H1 (cell line): ENCODE results near the gene FAM53B. TPM values are rescaled to one million over a fixed set of nuclear protein-coding genes. Genes with fewer than 3 reads are reported as not detected.

Experiments used
- EZH2 ChIP-seq: fragments of 200-600 bp; sonication (generic); IDR thresholded peaks from 2 replicates; pipeline ENCODE4 v1.7.1; 2012; ENCODE audit warnings: low read depth, mild to moderate bottlenecking, moderate library complexity, low read length, inconsistent platforms; ENCODE audit not compliant: severe bottlenecking
- SIN3A ChIP-seq, 2 experiments: IDR thresholded peaks in 1 of 2; conservative IDR thresholded peaks in 1 of 2; 2 replicates each; pipeline ENCODE4 v1.6.1; 2011 to 2012; ENCODE audit warnings: low read length in 2 of 2, improper control_type of control experiment in 1 of 2, low read depth in 1 of 2, mild to moderate bottlenecking in 1 of 2
- TBP ChIP-seq: IDR thresholded peaks from 2 replicates; pipeline ENCODE4 v1.6.1; 2011; ENCODE audit warnings: low read depth, low read length, improper control_type of control experiment
- polyA plus RNA-seq, 7 experiments: library from polyadenylated mRNA; depleted of rRNA in 3 of 7; stranded (reverse) in 5 of 7; unstranded in 2 of 7; fragments of >200 nt in 5 of 7; fragments of 200-250 nt in 2 of 7; gene quantifications; 1 replicate in 5 of 7; 2 replicates in 1 of 7; 4 replicates in 1 of 7; pipeline versions ENCODE4 v1.2.1 to v1.2.3, GENCODE V29; 2011 to 2013; ENCODE audit warnings: missing spikeins in 2 of 7, mixed read lengths in 2 of 7
- total RNA-seq: library from RNA; stranded (reverse); fragmentation: NEBNext Ultra II Directional; extraction: Animal tissue kit (Norgen Biotek cat#: 25700); gene quantifications from 2 replicates; pipeline ENCODE4 v1.2.1, GENCODE V29; 2021

FAM53B gene
- total and polyA plus RNA-seq, 2 of the 8 experiments (the other 6 are each of a cell fraction or from before 2014, with no cell fraction given) = 5.3 to 14.4 TPM

DNA sequence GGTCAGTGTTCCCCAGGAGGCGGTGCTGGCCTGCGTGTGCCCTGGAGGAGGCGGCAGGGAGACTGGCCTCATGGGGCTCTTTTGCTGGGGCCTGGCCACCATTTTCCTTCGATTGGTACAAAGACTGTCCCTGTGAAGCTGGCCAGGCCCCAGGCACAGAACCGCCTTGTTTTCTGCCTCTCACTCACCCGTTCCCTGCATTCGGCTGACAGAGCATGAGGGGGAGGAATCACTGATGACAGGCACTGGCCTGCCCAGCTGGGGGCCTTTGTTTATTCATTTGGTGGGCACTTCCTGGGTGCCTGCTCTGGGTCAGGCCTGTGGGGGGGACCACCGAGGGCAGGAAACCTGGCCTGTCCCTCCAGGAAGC lies 139.2 kb downstream of the FAM53B start (continued):
- TF ChIP-seq SIN3A (conservative IDR thresholded peaks at IDR 0.05 in 1 of 2, IDR thresholded peaks at IDR 0.05 in 1 of 2; ENCODE audit: low read depth in 1 of 2, low read length in 2 of 2) (no peak), TBP (no peak), EZH2 (no peak)
